ENCODE results near the gene UFSP1.

UFSP1 gene

DNA sequence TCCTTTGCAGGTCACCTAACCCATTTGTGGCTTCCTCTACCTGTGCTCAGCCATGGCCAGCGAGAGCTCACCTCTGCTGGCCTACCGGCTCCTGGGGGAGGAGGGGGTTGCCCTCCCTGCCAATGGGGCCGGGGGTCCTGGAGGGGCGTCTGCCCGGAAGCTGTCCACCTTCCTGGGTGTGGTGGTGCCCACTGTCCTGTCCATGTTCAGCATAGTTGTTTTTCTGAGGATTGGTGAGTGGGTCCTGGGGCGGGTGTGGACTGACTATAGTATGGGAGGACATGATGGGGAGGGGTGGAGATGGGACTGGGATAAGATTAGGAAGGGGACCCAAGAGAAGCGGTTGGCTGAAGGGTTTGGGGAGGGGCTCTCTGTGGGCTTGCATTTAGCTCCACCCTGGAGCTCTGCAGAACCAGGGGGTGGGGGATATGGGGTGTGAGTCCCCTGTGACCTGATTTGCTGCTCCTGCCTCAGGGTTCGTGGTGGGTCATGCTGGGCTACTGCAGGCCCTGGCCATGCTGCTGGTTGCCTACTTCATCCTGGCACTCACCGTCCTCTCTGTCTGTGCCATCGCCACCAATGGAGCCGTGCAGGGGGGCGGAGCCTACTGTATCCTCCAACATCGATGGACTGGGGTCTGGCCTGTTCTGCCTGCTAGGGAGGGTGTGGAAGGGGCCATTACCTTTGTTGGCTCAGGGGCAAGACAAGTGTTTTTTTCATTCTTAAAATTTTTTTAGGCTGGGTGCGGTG is 35.2 kb downstream of the UFSP1 start:
- no peak for DNase-seq

DNA sequence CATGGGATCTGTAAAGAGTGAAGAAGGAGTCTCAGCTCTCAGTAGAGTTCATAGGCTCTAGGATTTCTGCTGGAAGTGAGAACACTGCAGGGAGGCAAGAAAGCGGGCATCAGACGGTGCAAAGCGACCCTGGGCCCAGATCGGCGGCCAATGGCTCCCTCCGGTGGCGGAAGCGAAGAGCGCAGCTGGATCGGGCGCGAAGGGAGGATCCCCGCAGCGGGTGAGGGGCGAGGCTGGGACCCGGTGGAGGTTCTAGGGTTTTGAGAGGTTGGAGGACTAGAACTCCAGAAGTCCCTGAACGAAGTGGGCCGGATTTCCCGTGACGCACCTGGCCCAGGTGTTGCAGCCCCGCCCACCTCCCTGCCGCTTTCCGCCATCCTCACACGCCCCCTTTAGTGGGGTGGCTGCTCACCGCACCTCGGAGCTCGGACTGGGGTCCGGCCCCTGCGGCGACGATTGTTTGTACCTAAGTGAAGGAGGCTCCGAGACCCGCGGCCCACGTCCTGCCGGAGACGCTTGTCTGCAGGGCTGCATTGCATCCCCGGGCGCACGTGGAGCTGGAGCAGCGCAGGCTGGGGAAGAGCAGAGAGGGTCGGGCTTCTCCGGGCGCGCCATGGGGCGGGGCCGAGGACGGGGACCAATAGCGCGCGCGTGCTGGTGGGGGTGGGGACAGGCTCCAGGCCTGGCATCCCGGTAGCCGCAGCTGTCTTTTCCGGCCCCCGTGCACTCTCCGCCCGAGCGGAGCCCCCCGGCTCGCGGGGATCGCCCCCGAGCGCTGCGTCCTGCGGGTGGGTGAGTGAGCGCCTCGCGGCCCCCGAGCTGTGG is 37.3 kb downstream of the UFSP1 start, which contains the start of gene SLC12A9:
Gene SLC12A9, plus strand, starts transcription at position 666 of the 825 bp plus-strand sequence. CDS start 1,485 bp downstream, outside the sequence.
- DNase-seq: peak; percentile 89 to 95

DNA sequence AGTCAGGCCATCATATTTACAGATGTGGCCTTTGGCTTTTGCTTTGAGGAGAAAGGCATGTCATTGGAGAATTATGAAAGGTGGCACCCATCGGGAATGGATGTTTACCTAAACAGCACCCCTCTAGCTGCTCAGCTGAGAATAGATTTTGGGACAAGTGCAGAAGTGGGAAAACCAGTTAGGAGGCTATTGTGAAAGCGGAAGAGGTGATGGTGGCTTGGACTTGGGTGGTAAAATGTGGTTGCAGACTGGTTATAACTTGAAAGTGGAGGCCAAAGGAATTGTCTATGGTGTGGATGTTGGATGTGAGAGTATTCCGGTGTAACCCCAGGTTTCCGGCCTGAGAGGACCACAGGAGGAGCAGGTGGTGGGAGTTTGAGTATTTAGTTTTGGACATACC is 42.2 kb downstream of the UFSP1 start:
- no peak for DNase-seq

DNA sequence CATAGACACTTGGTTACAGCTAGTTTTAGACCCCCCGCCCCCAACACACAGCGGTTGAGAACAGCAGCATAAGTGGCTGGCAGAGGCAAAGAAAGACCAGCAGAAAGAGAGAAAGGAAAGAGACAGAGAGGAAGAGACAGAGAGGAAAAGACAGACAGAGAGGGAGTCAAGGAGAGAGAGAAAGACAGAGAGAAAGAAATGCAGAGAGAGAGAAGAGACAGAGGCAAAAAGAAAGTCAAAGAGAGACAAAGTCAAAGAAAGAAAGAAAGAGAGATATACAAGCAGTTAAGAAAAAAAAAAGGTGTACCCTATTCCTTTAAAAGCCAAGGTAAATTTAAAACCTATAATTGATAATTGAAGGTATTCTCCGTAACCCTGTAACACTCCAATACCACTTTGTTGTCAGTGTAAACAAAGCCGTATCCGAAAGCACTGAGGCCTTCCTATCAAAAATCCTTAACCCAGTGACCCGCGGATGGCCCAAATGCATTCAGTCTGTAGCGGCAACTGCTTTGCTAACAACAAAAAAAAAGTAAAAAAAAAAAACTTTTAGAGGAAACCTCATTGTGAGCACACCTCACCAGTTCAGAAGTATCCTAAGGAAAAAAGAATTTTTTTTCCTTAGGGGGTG is 48.9 kb downstream of the UFSP1 start:
- DNase-seq: no peak

DNA sequence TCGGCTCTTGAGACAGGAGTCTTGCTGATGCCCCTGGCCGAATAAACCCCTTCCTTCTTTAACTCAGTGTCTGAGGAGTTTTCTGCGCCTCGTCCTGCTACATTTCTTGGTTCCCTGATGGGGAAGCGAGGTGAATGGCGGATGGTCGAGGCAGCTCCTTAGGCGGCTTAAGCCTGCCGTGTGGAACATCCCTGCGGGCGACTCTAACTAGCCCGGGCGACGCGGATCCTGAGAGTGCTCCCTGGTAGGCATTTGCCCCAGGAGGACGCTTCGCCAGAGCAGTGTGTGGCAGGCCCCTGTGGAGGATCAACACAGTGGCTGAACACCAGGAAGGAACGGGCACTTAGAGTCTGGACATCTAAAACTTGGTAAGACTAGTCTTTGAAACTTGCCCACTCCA is 50.2 kb downstream of the UFSP1 start:
- no peak for DNase-seq
